MM.1S (cell line): Measurements from ENCODE around the gene CALD1.

ENCODE experiments used
- DNase-seq: peaks from one replicate; pipeline ENCODE4 v3.0.0-alpha.2; 2015
- H2AFZ ChIP-seq: fragments of 300-600 bp; sonication (generic); 2 replicates; pipeline ENCODE4 v1.6.0; 2016; ENCODE audit warnings: antibody characterized with exemption, low read length
- H3F3A ChIP-seq: fragments of 300-600 bp; sonication (generic); 2 replicates; pipeline ENCODE4 v1.6.1; 2016; ENCODE audit warnings: mild to moderate bottlenecking, antibody characterized with exemption, low read length, moderate library complexity, mixed read lengths; ENCODE audit not compliant: insufficient read depth
- H3K27ac ChIP-seq: fragments of 300-600 bp; sonication (generic); 2 replicates; pipeline ENCODE4 v1.5.1; 2016; ENCODE audit warnings: mild to moderate bottlenecking, low read length
- H3K27me3 ChIP-seq: fragments of 300-600 bp; sonication (generic); replicated peaks from 2 replicates; pipeline ENCODE4 v1.6.0; 2016; ENCODE audit warnings: low read length; ENCODE audit not compliant: insufficient read depth
- H3K36me3 ChIP-seq: fragments of 300-600 bp; sonication (generic); replicated peaks from 2 replicates; pipeline ENCODE4 v1.6.1; 2016; ENCODE audit warnings: mild to moderate bottlenecking, low read length, mixed read lengths; ENCODE audit not compliant: insufficient read depth
- H3K4me1 ChIP-seq: fragments of 300-600 bp; sonication (generic); 2 replicates; pipeline ENCODE4 v1.6.1; 2016; ENCODE audit warnings: low read length, mixed read lengths
- H3K4me2 ChIP-seq: fragments of 300-600 bp; sonication (generic); 2 replicates; pipeline ENCODE4 v1.6.0; 2016; ENCODE audit warnings: low read depth, low read length
- H3K4me3 ChIP-seq: fragments of 300-600 bp; sonication (generic); 2 replicates; pipeline ENCODE4 v1.5.1; 2016; ENCODE audit warnings: low read length, mixed read lengths
- H3K79me2 ChIP-seq: fragments of 300-600 bp; sonication (generic); 2 replicates; pipeline ENCODE4 v1.6.1; 2016; ENCODE audit warnings: mixed run types, low read length, mixed read lengths
- H3K9ac ChIP-seq: fragments of 300-600 bp; sonication (generic); 2 replicates; pipeline ENCODE4 v1.6.1; 2016; ENCODE audit warnings: low read length, mixed read lengths
- H3K9me2 ChIP-seq: fragments of 300-600 bp; sonication (generic); replicated peaks from 2 replicates; pipeline ENCODE4 v1.6.1; 2016; ENCODE audit warnings: mild to moderate bottlenecking, low read length, mixed read lengths; ENCODE audit not compliant: insufficient read depth
- H3K9me3 ChIP-seq: fragments of 300-600 bp; sonication (generic); replicated peaks from 2 replicates; pipeline ENCODE4 v1.6.1; 2016; ENCODE audit warnings: mild to moderate bottlenecking, low read length, mixed read lengths; ENCODE audit not compliant: insufficient read depth
- H4K20me1 ChIP-seq: fragments of 300-600 bp; sonication (generic); 2 replicates; pipeline ENCODE4 v1.6.1; 2016; ENCODE audit warnings: mild to moderate bottlenecking, low read length, moderate library complexity, mixed read lengths; ENCODE audit not compliant: insufficient read depth
- CTCF ChIP-seq: fragments of 300-600 bp; sonication (generic); IDR thresholded peaks from 2 replicates; pipeline ENCODE4 v1.5.1; 2016; ENCODE audit warnings: antibody characterized with exemption, low read length, mixed read lengths
- EZH2 ChIP-seq: fragments of 300-600 bp; sonication (generic); optimal IDR thresholded peaks from 2 replicates; pipeline ENCODE3; 2017; ENCODE audit warnings: low read depth, mild to moderate bottlenecking, antibody characterized with exemption, low read length, mixed read lengths
- EZH2phosphoT487 ChIP-seq: fragments of 300-600 bp; sonication (generic); IDR thresholded peaks from 2 replicates; pipeline ENCODE4 v1.6.1; 2018; ENCODE audit warnings: antibody characterized with exemption, low read length

CALD1 gene

DNA sequence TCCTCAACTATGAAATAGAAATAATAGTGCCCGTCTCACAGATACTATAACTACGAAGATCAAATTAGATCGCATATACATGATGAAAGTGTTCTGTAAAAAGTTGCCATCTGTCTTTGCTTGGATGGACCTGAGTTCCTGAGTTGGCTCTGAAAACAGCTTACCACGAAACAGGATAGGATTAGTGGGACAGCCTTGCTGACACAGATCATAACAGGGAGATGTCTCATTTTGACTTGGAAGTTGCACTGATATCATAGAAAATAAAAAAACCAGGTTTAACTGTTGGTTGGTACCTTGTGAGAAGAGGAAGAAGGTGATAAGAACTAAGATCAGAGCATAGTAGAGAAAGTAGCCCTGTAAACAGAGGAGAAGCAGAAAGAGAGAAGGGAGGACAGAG lies 127.6 kb downstream of the CALD1 start:
- H3K27ac ChIP-seq, result no peak overlapping the region
- no peak overlapping the region for H3K9ac ChIP-seq
- H4K20me1 ChIP-seq, result no peaks in the 10 kb centered on the region
- H3K9me2 ChIP-seq, result no peaks in the 10 kb centered on the region
- H3K9me3 ChIP-seq, result no peaks in the 10 kb centered on the region
- no peak for DNase-seq
- H3F3A ChIP-seq, result peaks cover 5% of the 10 kb centered on the region; the same call in 1 of the 2 replicates
- no peak overlapping the region for H3K4me2 ChIP-seq
- TF ChIP-seq CTCF, result no peak
- TF ChIP-seq EZH2, result no peak
- no peak for TF ChIP-seq EZH2phosphoT487
- H3K79me2 ChIP-seq, result no peaks in the 10 kb centered on the region
- no peaks in the 10 kb centered on the region for H3K36me3 ChIP-seq
- peaks cover 15% of the 10 kb centered on the region for H3K4me1 ChIP-seq
- no peak overlapping the region for H2AFZ ChIP-seq
- no peak overlapping the region for H3K4me3 ChIP-seq
- peaks cover 10% of the 10 kb centered on the region for H3K27me3 ChIP-seq

DNA sequence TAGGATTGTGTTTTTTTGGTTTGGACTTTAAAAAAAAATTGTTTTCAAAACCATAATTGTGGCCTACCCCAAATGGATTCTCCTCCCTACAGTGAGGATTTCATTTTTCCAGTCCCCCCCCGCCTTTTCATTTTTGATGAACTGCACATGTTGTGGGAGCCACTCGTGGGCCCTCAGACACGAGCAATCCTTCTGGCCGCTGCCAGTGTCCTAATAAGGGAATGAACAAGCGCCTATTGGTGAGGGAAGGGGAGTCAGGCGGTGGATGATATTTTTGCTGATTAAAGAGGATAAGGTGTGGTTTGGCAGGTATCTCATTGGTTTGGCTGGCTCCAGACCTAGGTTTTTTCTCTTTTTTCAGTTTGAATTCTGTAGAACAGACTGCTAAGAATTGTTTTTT lies 128.2 kb downstream of the CALD1 start:
- H3K27me3 ChIP-seq, result peaks cover 3% of the 10 kb centered on the region; the same call in 1 of the 2 replicates
- no peak overlapping the region for H3K9ac ChIP-seq
- H3K4me1 ChIP-seq, result peaks cover 15% of the 10 kb centered on the region
- no peak for DNase-seq
- H3K4me3 ChIP-seq, result no peak overlapping the region
- H3F3A ChIP-seq, result peaks cover 5% of the 10 kb centered on the region; the same call in 1 of the 2 replicates
- no peaks in the 10 kb centered on the region for H3K79me2 ChIP-seq
- H3K9me3 ChIP-seq, result no peaks in the 10 kb centered on the region
- no peaks in the 10 kb centered on the region for H4K20me1 ChIP-seq
- H3K9me2 ChIP-seq, result no peaks in the 10 kb centered on the region
- H3K27ac ChIP-seq, result no peak overlapping the region
- no peak overlapping the region for H2AFZ ChIP-seq
- TF ChIP-seq CTCF (no peak), EZH2phosphoT487 (no peak), EZH2 (no peak)
- no peaks in the 10 kb centered on the region for H3K36me3 ChIP-seq
- no peak overlapping the region for H3K4me2 ChIP-seq

DNA sequence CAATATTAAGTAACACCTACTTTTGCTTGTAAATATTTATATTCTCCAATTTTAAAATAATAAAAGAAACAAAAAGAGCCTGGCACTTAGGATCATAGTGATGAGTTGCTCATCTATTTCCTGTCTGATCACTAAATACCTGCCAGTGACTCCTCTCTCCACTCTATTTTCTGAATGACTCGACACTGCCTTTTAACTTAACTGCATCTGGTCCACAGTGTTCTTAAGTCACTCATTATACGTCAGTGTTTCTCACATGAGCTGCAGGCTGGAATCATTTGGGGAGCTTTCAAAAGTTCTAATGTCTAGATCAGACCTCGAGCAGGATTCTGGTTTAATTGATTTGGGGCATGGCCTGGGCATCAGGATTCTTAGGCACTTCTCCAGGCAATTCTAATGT lies 128.9 kb downstream of the CALD1 start:
- Histone ChIP-seq H3K9ac (no peak overlapping the region), H3K79me2 (no peaks in the 10 kb centered on the region), H3K36me3 (no peaks in the 10 kb centered on the region), H3K9me3 (no peaks in the 10 kb centered on the region), H2AFZ (no peak overlapping the region), H3K4me1 (peaks cover 15% of the 10 kb centered on the region), H3K27me3 (no peaks in the 10 kb centered on the region), H4K20me1 (no peaks in the 10 kb centered on the region), H3K4me3 (no peak overlapping the region), H3K27ac (no peak overlapping the region), H3F3A (peaks cover 5% of the 10 kb centered on the region; the same call in 1 of the 2 replicates), H3K4me2 (no peak overlapping the region), H3K9me2 (no peaks in the 10 kb centered on the region)
- TF ChIP-seq CTCF (no peak), EZH2phosphoT487 (no peak), EZH2 (no peak)
- no peak for DNase-seq
